A204.1 (cell line): ENCODE results near the gene CHPF2.

Experiments used
- FAIRE-seq: peaks from 2 replicates; lab custom pipeline; 2012; peaks lifted over from hg19 to GRCh38; lab: Jason Lieb, UNC

CHPF2 gene

GRCh38 chr7:151235091-151235787 is 3.0 kb downstream of the CHPF2 start:
- no peak for FAIRE-seq

DNA sequence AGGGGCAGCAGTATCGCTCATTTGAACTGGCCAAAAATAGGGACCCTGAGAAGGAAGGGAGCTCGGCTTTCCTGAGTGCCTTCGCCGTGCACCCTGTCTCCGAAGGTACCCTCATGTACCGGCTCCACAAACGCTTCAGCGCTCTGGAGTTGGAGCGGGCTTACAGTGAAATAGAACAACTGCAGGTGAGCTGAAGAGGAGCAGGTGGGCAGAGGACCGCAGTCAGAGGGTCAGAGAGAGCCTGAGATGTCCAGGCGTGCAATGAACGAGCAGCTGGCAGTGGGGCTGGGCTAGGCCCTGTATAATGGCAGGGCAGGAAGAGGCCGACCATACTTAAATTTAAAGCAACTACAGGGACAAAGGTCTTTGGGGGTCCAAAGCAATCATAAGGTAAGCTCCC is 4.1 kb downstream of the CHPF2 start:
- no peak for FAIRE-seq

DNA sequence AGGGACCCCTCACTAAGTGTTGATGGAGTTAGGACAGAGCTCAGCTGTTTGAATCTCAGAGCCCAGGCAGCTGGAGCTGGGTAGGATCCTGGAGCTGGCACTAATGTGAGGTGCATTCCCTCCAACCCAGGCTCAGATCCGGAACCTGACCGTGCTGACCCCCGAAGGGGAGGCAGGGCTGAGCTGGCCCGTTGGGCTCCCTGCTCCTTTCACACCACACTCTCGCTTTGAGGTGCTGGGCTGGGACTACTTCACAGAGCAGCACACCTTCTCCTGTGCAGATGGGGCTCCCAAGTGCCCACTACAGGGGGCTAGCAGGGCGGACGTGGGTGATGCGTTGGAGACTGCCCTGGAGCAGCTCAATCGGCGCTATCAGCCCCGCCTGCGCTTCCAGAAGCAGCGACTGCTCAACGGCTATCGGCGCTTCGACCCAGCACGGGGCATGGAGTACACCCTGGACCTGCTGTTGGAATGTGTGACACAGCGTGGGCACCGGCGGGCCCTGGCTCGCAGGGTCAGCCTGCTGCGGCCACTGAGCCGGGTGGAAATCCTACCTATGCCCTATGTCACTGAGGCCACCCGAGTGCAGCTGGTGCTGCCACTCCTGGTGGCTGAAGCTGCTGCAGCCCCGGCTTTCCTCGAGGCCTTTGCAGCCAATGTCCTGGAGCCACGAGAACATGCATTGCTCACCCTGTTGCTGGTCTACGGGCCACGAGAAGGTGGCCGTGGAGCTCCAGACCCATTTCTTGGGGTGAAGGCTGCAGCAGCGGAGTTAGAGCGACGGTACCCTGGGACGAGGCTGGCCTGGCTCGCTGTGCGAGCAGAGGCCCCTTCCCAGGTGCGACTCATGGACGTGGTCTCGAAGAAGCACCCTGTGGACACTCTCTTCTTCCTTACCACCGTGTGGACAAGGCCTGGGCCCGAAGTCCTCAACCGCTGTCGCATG is 5.2 kb downstream of the CHPF2 start:
- no peak for FAIRE-seq

DNA sequence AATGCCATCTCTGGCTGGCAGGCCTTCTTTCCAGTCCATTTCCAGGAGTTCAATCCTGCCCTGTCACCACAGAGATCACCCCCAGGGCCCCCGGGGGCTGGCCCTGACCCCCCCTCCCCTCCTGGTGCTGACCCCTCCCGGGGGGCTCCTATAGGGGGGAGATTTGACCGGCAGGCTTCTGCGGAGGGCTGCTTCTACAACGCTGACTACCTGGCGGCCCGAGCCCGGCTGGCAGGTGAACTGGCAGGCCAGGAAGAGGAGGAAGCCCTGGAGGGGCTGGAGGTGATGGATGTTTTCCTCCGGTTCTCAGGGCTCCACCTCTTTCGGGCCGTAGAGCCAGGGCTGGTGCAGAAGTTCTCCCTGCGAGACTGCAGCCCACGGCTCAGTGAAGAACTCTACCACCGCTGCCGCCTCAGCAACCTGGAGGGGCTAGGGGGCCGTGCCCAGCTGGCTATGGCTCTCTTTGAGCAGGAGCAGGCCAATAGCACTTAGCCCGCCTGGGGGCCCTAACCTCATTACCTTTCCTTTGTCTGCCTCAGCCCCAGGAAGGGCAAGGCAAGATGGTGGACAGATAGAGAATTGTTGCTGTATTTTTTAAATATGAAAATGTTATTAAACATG is 6.0 kb downstream of the CHPF2 start:
- FAIRE-seq, result no peak

- no peak for FAIRE-seq
These were observed 6.9 kb downstream of the CHPF2 start for GRCh38 chr7:151238924-151239836.

DNA sequence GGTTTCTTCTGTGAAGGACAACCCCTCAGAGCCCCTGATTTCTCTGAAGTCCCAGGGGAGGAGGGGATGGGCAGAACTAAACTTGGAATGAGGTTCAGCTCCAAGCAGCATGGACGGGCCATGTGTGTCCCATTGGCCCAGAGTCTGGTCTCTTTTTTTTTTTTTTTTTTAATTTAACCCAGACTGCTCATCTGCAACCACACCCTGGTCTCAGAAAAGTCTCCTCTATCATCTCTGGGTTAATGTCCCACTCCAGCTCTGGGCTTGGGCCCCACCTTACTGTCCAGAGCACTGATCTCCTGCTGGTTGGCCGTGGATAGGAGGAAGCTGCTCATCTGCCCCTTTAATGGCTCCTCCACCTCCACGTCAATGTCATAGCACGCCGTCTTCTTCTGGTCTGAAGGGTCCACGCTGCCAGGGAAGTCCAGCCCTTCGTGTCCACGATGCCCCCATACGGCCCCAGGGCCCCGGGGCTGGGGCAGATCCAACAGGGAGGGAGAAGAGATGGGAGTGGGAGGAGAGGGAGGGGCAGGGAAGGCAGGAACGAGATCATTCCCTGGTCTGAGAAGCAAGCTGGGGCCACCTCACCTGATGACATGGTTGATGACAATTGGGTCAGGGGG is 7.7 kb downstream of the CHPF2 start:
- FAIRE-seq, result no peak

- no peak for FAIRE-seq
These were observed 8.3 kb downstream of the CHPF2 start for GRCh38 chr7:151240536-151240935.

DNA sequence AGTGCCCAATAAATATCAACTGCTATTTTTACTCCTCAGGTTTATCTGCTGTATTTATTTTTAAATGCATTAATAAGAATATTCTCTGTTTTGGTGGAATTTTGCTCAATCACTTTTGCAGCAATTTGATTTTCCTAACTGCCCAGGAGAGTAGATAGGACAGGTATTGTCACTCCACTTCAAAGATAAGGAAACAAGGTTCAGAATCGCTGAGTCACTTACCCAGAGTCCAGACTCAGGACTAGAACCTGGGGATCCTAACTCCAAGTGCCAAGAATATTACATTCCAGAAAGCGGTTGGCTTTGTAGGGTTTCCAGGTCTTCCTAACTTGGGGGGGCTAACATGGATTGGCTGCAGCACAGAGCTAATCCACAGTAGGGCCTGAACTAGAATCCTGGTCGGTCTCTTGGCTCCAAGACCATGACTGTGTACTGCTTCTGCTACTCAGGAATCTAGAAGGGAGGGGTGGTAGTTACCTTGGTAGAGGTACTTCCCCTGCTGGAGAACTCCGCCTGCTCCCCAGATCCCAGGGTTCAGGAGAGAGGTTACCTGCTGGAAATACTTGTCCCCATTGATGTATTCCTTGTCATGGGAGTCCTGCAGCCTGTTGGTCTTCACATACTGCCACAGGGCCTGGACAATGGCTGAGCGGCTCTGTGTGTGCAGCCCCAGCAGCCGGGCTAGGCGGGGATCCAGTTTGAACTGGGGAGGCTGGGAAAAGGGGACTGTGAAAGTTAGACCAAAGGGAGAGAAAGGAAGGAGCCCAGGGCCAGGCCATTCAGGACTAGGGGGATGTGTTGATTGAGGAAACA is 8.9 kb downstream of the CHPF2 start:
- FAIRE-seq, result no peak

- no peak for FAIRE-seq
These were observed 9.4 kb downstream of the CHPF2 start for GRCh38 chr7:151241755-151242096.

- FAIRE-seq, result no peak
These were observed 10.1 kb downstream of the CHPF2 start for GRCh38 chr7:151242159-151243044.

DNA sequence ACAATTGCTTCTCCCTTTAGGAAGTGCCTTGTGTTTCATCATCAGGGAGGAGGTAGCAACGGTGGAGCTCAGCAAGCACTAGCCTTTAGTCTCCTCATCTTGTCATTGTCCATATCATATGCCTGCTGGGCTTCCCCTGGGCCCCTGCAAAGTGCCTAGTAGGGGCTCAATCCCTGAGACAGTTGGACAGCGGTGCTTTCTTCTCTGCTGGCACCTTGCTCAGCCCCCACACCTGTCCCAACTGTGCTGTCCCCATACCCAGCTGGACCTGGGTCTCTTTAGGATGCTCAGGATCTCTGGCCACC is 10.7 kb downstream of the CHPF2 start:
- no peak for FAIRE-seq

GRCh38 chr7:151243408-151244195 is 11.3 kb downstream of the CHPF2 start:
- FAIRE-seq, result no peak

DNA sequence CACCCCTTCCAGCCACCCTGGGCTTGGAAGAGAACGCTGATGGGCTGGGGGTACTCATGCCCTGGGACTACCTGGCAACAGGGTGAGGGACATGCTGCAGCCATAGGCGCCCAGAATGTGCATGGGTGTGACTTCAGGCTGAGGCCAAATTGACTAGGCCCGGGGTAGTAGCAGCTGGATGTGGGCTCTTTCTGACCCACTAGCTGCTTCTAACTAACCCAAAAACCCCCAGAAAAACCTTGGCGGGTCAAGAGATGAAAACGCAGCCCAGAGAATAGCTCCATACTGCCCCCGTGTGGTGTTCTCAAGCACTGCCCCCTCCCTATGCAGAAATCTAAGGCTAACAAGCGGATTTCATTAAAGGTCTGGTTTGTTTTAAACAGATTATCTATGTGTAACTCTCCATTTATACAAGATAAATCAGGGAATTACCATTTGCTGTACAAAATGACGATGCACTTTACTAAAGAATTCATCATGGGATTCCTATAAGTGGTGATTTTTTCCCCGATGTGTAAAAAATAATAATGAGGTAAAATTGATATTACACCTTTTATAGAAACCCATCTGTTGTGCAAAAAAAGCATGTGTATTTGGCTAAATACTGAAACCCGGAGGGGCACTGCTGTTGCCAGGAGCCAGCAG is 12.0 kb downstream of the CHPF2 start:
- peak; percentile 95 for FAIRE-seq

GRCh38 chr7:151244841-151245346 is 12.6 kb downstream of the CHPF2 start:
- no peak for FAIRE-seq

GRCh38 chr7:151245360-151246101 is 13.2 kb downstream of the CHPF2 start:
- FAIRE-seq, result no peak

- FAIRE-seq, result no peak
These were observed 14.0 kb downstream of the CHPF2 start for GRCh38 chr7:151246102-151246850.
